C4-2B (cell line): ENCODE measurements around the gene JARID2.

Experiments used
- H3K27ac ChIP-seq: fragments of 450-650 bp; 2 replicates; pipeline ENCODE4 v1.5.1; 2017
- ZFX ChIP-seq: fragments of 450-650 bp; IDR thresholded peaks from 2 replicates; pipeline ENCODE4 v1.6.1; 2017
- TF ChIP-seq, protein P1 (sequence below): fragments of 450-650 bp; conservative IDR thresholded peaks from 2 replicates; pipeline ENCODE4 v1.5.1; 2017; ENCODE audit warnings: mild to moderate bottlenecking

The JARID2 gene

DNA sequence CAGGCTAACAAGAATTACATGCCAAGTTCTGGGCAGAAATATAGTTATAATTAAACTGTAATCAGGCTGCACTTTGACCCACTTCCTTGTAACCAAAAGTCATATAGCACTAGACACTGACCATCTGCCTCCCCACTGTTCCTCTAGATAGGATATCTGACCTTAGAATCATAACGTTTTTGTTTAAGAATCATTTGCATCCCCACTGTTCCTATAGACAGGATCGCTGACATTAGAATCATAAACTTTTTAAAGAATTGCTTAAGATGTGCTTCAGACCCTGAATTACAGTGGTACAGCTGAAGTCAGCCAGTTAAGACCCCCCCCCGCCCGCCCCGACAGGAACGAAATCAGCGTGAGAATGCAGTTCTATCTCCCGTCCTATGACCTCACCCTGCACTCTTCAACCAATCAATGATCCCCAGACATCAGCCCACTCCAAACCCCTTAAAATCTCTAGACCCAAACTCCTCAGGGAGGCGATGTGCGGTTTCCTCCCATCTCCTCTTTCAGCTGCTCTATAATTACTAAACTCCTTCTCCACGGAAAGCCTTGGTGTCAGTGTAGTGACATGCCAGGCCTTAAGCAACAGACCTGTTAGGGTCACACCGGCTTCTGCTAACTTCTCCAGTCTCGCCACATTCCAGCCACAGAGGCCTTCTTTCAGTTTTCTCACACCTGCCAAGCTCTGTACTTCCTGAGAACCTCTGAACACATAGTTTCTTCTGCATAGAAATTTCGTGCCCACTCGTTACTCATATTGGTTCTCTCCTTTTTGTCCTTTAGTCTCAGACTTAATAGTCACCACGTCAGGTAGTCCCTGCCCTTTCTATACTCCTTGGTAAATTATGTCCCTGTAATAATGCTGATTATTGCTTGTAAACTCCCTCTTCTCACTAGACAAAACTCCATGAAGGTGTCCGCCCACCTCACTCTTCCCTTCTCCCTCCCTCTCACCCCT lies 323.4 kb downstream of the JARID2 start:
- TF ChIP-seq ZFX, result no peak
- no peak overlapping the region for H3K27ac ChIP-seq

DNA sequence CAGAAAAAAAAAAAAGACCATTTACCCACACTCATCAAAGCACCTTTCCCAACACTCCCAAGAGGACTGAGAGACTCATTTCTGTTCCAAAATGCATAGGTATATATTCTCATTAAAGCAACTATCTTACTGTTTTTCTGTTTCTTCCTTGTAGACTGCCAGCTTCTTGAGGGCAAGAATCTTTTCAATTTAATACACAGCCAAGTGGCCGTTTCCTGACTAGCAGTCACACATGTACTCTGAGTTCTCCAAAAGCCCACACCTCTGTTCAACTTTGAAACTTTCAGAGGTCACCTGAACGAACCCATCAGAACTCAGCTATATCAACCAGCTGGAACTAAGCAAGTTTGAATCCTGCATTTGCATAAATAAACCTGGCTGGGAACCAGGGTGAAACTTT lies 324.3 kb downstream of the JARID2 start:
- TF ChIP-seq, protein P1, sequence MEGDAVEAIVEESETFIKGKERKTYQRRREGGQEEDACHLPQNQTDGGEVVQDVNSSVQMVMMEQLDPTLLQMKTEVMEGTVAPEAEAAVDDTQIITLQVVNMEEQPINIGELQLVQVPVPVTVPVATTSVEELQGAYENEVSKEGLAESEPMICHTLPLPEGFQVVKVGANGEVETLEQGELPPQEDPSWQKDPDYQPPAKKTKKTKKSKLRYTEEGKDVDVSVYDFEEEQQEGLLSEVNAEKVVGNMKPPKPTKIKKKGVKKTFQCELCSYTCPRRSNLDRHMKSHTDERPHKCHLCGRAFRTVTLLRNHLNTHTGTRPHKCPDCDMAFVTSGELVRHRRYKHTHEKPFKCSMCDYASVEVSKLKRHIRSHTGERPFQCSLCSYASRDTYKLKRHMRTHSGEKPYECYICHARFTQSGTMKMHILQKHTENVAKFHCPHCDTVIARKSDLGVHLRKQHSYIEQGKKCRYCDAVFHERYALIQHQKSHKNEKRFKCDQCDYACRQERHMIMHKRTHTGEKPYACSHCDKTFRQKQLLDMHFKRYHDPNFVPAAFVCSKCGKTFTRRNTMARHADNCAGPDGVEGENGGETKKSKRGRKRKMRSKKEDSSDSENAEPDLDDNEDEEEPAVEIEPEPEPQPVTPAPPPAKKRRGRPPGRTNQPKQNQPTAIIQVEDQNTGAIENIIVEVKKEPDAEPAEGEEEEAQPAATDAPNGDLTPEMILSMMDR, result no peak
- no peak for TF ChIP-seq ZFX
- no peak overlapping the region for H3K27ac ChIP-seq
